Measurements from ENCODE around the gene OXNAD1.

DNA sequence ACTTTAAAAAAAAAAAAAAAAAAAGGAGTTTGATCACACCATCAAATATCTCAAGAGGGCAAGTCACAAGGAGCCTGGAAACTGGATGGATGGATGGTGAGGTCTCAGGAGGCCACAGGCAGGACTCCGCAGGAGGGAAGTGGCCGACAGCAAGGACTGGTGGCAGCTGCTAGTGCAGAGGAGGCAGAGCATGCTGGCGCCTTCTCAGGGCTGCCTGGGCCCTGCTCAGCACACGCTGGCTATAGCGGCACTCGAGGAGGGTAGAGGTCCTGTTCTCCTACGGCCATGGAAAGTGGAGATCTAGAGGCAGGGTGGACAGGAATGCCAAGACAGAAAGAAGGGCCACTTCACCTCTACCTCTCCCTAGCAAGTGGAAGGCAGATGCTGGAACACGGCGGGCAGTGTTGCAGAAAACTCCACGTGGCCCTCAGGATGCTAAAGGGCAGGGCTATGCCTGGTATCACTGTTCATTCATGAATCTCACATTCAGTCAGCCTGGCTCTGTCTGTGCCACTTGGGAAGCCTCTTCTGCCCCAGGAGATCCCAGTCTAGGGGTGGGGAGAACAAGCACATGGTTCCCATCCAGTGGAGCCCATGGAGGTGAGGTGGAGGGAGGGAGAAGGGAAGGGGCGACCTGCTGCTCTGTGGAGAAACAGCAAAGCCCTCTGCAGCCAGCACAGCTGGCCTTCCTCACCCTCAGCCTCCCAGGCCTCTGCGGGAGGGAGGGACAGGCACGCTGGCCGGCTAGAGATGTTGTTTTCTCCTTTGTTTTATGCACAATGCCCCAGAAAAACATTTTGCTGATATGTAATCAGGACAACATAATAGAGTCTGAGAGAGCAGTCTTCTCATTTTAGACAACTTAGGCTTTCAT lies 71.0 kb downstream of the OXNAD1 start:
- TF ChIP-seq, protein P1, sequence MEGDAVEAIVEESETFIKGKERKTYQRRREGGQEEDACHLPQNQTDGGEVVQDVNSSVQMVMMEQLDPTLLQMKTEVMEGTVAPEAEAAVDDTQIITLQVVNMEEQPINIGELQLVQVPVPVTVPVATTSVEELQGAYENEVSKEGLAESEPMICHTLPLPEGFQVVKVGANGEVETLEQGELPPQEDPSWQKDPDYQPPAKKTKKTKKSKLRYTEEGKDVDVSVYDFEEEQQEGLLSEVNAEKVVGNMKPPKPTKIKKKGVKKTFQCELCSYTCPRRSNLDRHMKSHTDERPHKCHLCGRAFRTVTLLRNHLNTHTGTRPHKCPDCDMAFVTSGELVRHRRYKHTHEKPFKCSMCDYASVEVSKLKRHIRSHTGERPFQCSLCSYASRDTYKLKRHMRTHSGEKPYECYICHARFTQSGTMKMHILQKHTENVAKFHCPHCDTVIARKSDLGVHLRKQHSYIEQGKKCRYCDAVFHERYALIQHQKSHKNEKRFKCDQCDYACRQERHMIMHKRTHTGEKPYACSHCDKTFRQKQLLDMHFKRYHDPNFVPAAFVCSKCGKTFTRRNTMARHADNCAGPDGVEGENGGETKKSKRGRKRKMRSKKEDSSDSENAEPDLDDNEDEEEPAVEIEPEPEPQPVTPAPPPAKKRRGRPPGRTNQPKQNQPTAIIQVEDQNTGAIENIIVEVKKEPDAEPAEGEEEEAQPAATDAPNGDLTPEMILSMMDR (IDR thresholded peaks at IDR 0.05), result no peak
- TF ChIP-seq POLR2AphosphoS5 (IDR thresholded peaks at IDR 0.05) (no peak), POLR2A (IDR thresholded peaks at IDR 0.05) (no peak)
